ENCODE measurements around the gene NFATC2. TPM values are rescaled to one million over a fixed set of nuclear protein-coding genes. Genes with fewer than 3 reads are reported as not detected.

NFATC2 gene
- total RNA-seq, 1 experiment from 2014 or later, result 0.61 TPM

DNA sequence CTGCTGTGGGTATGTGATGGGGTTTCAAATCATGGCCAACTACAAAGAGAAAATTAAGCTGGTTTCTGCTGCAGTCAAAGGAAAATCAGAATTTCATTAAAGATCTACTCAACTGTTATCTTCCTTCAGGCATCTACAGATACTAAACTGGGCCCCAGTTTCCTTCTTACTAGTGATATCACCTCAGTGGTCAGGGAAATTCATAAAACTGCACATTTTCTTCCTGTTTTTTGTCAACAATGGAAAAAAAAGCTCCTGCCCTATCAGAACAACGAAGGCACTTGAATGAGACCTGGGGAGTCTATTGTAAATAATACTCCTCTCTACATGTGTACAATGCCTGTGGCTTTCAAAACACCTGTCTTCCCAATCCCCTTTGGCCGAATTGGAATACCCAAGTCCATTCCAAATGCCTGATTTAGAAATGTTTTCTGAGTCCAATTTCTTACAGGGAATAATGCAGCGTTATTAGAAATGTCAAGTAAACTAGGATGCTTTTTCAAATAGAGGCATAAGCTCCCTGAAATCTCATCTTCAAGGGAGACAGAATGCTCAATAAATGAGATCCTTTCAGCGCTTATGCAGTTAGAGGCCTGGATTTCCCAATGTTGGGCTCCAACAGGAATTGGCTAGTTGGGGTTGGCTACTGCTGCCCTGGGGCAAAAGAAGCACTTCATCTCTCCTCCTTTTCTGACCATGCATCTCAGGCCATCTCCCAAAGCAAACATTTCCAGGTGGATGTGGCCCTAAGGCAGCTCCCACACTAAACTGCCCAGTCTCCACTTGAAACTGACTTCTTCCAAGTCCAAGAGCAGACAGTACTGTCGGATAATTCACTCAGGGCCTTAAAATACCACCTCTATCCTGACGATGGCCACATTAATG, 143.3 kb downstream of the NFATC2 start:
- no peak overlapping the region for H3K23ac ChIP-seq (ENCODE audit: insufficient read length, low read depth, low read length)
- H3K27me3 Mint-ChIP-seq (ENCODE audit: low read depth), result peaks cover 1% of the 10 kb centered on the region
- no peak overlapping the region for H3K9ac ChIP-seq (ENCODE audit: extremely low read depth, insufficient read length, low read length)
- H3K56ac ChIP-seq (ENCODE audit: insufficient read length, low read depth, low read length), result no peak overlapping the region
- no peaks in the 10 kb centered on the region for H3K9me3 ChIP-seq (ENCODE audit: control insufficient read depth, low read depth, low read length)
- H2BK12ac ChIP-seq (ENCODE audit: insufficient read length, low read depth, low read length), result no peak overlapping the region
- no peak overlapping the region for H2BK5ac ChIP-seq (ENCODE audit: insufficient read length, low read length)
- H3K4me3 Mint-ChIP-seq, result no peak overlapping the region
- H3K79me1 ChIP-seq (ENCODE audit: insufficient read depth, low read depth, low read length, poor library complexity, severe bottlenecking), result no peaks in the 10 kb centered on the region
- H3K23me2 ChIP-seq (ENCODE audit: insufficient read length, low read depth, low read length, poor library complexity, severe bottlenecking), result no peaks in the 10 kb centered on the region
- H2AK5ac ChIP-seq (ENCODE audit: insufficient read length, low read length), result no peak overlapping the region
- H2BK120ac ChIP-seq (ENCODE audit: low read depth, low read length, poor library complexity, severe bottlenecking), result no peak overlapping the region
- no peak overlapping the region for H3K14ac ChIP-seq (ENCODE audit: insufficient read depth, low read length)
- H3K4me1 Mint-ChIP-seq, result peaks cover 14 to 23% of the 10 kb centered on the region in 2 experiments
- no peak overlapping the region for H3K4me2 ChIP-seq (ENCODE audit: insufficient read depth, insufficient read length, low read length)
- no peak overlapping the region for H2AFZ ChIP-seq (ENCODE audit: low read length)
- H3K27ac ChIP-seq (ENCODE audit: insufficient read length, low read depth, low read length), result no peak overlapping the region
- H4K8ac ChIP-seq (replicated peaks; ENCODE audit: insufficient read length, low read depth, low read length), result no peak overlapping the region
- no peak overlapping the region for H4K91ac ChIP-seq (ENCODE audit: insufficient read length, low read depth, low read length)
- peaks cover 0 to 1% (median 0%) of the 10 kb centered on the region in 3 experiments; a peak in 1 of 7 replicates for H3K36me3 Mint-ChIP-seq (ENCODE audit: insufficient read depth in 1 of 3, low read depth in 3 of 3)
- no peak for DNase-seq
- no peak overlapping the region for H3K27ac Mint-ChIP-seq
- no peak overlapping the region for H2BK20ac ChIP-seq (ENCODE audit: low read depth, low read length, poor library complexity, severe bottlenecking)
- H4K20me1 ChIP-seq (ENCODE audit: control insufficient read depth, insufficient read depth, insufficient read length), result no peaks in the 10 kb centered on the region
- no peaks in the 10 kb centered on the region for H3K79me2 ChIP-seq (ENCODE audit: insufficient read depth, low read length)
- no peak overlapping the region for H3T11ph ChIP-seq (ENCODE audit: low read length)
- no peak overlapping the region for H3K4ac ChIP-seq (ENCODE audit: low read depth, low read length)
- H3K27me3 ChIP-seq (ENCODE audit: insufficient read depth, low read length), result no peaks in the 10 kb centered on the region
- no CpG with 5 or more reads among the region's 6 CpGs for WGBS (ENCODE audit: extremely low coverage, insufficient read length, low lambda C conversion rate)
- no peak overlapping the region for H4K5ac ChIP-seq (ENCODE audit: insufficient read length, low read depth, low read length)
- no peaks in the 10 kb centered on the region for H3K4me1 ChIP-seq (ENCODE audit: insufficient read depth, low read length)
- no peaks in the 10 kb centered on the region for H3K9me3 Mint-ChIP-seq
- H2BK15ac ChIP-seq (ENCODE audit: low read depth, low read length), result no peak overlapping the region
- TF ChIP-seq, protein P1, sequence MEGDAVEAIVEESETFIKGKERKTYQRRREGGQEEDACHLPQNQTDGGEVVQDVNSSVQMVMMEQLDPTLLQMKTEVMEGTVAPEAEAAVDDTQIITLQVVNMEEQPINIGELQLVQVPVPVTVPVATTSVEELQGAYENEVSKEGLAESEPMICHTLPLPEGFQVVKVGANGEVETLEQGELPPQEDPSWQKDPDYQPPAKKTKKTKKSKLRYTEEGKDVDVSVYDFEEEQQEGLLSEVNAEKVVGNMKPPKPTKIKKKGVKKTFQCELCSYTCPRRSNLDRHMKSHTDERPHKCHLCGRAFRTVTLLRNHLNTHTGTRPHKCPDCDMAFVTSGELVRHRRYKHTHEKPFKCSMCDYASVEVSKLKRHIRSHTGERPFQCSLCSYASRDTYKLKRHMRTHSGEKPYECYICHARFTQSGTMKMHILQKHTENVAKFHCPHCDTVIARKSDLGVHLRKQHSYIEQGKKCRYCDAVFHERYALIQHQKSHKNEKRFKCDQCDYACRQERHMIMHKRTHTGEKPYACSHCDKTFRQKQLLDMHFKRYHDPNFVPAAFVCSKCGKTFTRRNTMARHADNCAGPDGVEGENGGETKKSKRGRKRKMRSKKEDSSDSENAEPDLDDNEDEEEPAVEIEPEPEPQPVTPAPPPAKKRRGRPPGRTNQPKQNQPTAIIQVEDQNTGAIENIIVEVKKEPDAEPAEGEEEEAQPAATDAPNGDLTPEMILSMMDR (conservative IDR thresholded peaks at IDR 0.05), result no peak
- no peak overlapping the region for H3K18ac ChIP-seq (ENCODE audit: insufficient read length, low read depth, low read length)
